ENCODE results near the gene ARHGAP24. TPM values are rescaled to one million over a fixed set of nuclear protein-coding genes. Genes with fewer than 3 reads are reported as not detected.

ARHGAP24 gene
- total RNA-seq, 2 experiments from 2014 or later: 0.22 to 0.70 TPM

DNA sequence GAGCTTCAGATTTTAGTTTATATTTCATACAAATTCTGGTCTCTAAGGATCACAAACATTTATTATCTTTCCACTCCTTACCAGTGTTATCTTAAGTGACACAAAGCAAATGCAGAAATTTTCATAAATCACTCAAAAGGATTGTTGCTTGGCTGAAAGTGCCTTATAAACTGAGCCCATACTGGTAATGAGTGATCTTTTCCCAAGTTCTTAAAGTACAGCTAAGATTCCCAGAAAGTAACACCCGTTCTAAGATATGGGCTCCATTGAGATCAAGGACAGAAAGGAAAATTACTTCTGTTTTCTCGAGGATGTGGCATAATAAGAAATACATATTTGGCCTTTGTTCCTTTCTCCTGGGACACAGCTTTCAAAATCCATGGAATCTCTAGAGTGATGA is 313.7 kb downstream of the ARHGAP24 start:
- H3K27me3 Mint-ChIP-seq: no peaks in the 10 kb centered on the region
- no peaks in the 10 kb centered on the region for H3K36me3 Mint-ChIP-seq (ENCODE audit: low read depth)
- ChIA-PET CTCF (no interaction called here), POLR2A (no interaction called here)
- no peak overlapping the region for H3K27ac Mint-ChIP-seq
- intact Hi-C loops (cut with micrococcal nuclease): no loop called here
- ATAC-seq (no peak), DNase-seq (no peak)
- no peaks in the 10 kb centered on the region for H3K9me3 Mint-ChIP-seq
- no peak overlapping the region for H3K4me3 Mint-ChIP-seq
- no peaks in the 10 kb centered on the region for H3K4me1 Mint-ChIP-seq (ENCODE audit: low read depth)
- TF ChIP-seq, protein P1, sequence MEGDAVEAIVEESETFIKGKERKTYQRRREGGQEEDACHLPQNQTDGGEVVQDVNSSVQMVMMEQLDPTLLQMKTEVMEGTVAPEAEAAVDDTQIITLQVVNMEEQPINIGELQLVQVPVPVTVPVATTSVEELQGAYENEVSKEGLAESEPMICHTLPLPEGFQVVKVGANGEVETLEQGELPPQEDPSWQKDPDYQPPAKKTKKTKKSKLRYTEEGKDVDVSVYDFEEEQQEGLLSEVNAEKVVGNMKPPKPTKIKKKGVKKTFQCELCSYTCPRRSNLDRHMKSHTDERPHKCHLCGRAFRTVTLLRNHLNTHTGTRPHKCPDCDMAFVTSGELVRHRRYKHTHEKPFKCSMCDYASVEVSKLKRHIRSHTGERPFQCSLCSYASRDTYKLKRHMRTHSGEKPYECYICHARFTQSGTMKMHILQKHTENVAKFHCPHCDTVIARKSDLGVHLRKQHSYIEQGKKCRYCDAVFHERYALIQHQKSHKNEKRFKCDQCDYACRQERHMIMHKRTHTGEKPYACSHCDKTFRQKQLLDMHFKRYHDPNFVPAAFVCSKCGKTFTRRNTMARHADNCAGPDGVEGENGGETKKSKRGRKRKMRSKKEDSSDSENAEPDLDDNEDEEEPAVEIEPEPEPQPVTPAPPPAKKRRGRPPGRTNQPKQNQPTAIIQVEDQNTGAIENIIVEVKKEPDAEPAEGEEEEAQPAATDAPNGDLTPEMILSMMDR (IDR thresholded peaks at IDR 0.05): no peak

GRCh38 chr4:85789241-85789640 is 314.3 kb downstream of the ARHGAP24 start:
- H3K4me1 Mint-ChIP-seq (ENCODE audit: low read depth): no peaks in the 10 kb centered on the region
- intact Hi-C loops (cut with micrococcal nuclease): no loop called here
- H3K36me3 Mint-ChIP-seq (ENCODE audit: low read depth): no peaks in the 10 kb centered on the region

DNA sequence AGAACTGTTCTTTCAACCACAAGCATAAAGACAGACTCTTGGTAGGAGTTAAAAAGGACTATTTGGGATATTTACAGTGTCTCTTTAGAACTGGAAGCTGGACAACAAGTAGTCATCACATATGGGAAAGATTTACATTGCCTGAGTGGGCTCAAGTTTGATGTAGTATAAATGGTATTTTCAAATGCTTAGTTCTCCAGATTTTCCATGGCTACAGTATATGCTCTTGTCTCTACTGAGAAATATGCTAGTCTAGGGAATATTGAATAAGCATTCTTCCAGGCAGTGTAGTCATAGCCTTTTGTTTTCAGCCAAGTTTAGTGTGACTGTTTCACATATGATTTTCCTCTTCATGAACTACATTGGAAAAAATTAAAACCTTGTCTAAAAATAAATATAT is 315.6 kb downstream of the ARHGAP24 start:
- TF ChIP-seq, protein P1 (IDR thresholded peaks at IDR 0.05): no peak
- ATAC-seq (no peak), DNase-seq (no peak)
- H3K27ac Mint-ChIP-seq: no peak overlapping the region
- intact Hi-C loops (cut with micrococcal nuclease): no loop called here
- no peaks in the 10 kb centered on the region for H3K9me3 Mint-ChIP-seq
- ChIA-PET CTCF (no interaction called here), POLR2A (no interaction called here)
- H3K36me3 Mint-ChIP-seq (ENCODE audit: low read depth): no peaks in the 10 kb centered on the region
- H3K4me3 Mint-ChIP-seq: no peak overlapping the region
- H3K4me1 Mint-ChIP-seq (ENCODE audit: low read depth): no peaks in the 10 kb centered on the region
- H3K27me3 Mint-ChIP-seq: no peaks in the 10 kb centered on the region

More at GRCh38 chr4:85789241-85789640, 314.3 kb downstream of the ARHGAP24 start:
- TF ChIP-seq, protein P1 (IDR thresholded peaks at IDR 0.05): no peak
- Mint-ChIP-seq H3K27me3 (no peaks in the 10 kb centered on the region), H3K9me3 (no peaks in the 10 kb centered on the region), H3K4me3 (no peak overlapping the region), H3K27ac (no peak overlapping the region)
- CTCF ChIA-PET: no interaction called here
- DNase-seq: no peak
- no peak for ATAC-seq
- POLR2A ChIA-PET: no interaction called here

GRCh38 chr4:85792376-85793232 is 317.7 kb downstream of the ARHGAP24 start:
- Mint-ChIP-seq H3K27ac (no peak overlapping the region), H3K4me1 (ENCODE audit: low read depth) (no peaks in the 10 kb centered on the region), H3K36me3 (ENCODE audit: low read depth) (no peaks in the 10 kb centered on the region), H3K27me3 (no peaks in the 10 kb centered on the region), H3K4me3 (no peak overlapping the region), H3K9me3 (no peaks in the 10 kb centered on the region)
- POLR2A ChIA-PET: no interaction called here
- TF ChIP-seq, protein P1 (IDR thresholded peaks at IDR 0.05): no peak
- intact Hi-C loops (cut with micrococcal nuclease): no loop called here
- DNase-seq (no peak), ATAC-seq (no peak)
- CTCF ChIA-PET: interaction anchor here (1.1 kb wide), 1 partner anchor 13 kb away, joined by 3 read pairs; no protein-coding TSS in a partner anchor

DNA sequence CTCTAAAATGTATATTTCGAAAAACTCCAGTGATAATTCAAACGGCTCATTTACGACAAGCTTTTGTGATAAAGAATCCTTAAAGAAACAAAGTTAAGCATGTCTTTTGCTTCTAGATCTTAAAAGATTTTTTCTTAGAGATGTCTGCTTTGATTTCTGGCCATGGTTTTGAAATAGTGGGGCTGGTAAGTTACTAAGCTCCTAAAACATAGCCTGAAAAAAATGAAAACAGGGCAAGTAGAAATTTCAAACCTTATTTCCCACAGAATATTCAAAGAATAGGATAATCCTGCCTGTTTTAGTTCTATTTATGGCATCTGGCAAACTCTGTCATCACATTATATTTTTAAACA is 318.3 kb downstream of the ARHGAP24 start:
- H3K36me3 Mint-ChIP-seq (ENCODE audit: low read depth): no peaks in the 10 kb centered on the region
- H3K27ac Mint-ChIP-seq: no peak overlapping the region
- ChIA-PET POLR2A (no interaction called here), CTCF (interaction anchor here (1.1 kb wide), 1 partner anchor 14 kb away, joined by 3 read pairs; no protein-coding TSS in a partner anchor)
- TF ChIP-seq, protein P1 (IDR thresholded peaks at IDR 0.05): no peak
- H3K9me3 Mint-ChIP-seq: no peaks in the 10 kb centered on the region
- DNase-seq: no peak
- ATAC-seq: no peak
- H3K4me3 Mint-ChIP-seq: no peak overlapping the region
- H3K27me3 Mint-ChIP-seq: no peaks in the 10 kb centered on the region
- intact Hi-C loops (cut with micrococcal nuclease): no loop called here
- no peaks in the 10 kb centered on the region for H3K4me1 Mint-ChIP-seq (ENCODE audit: low read depth)
